CD8-positive, alpha-beta memory T cell (primary cell): ENCODE data around the gene UBL5. TPM values are rescaled to one million over a fixed set of nuclear protein-coding genes. Genes with fewer than 3 reads are reported as not detected.
"Not testable (repeated sequence)": the region's sequence is repeated elsewhere in the genome, so short reads cannot be mapped to it uniquely, and the experiment has no call there.

Experiments used
- CTCF ChIA-PET: fragments of 350-600 bp; sonication (Branson Sonifier 250); formaldehyde crosslinking; loops from one replicate; lab custom pipeline; 2021; ENCODE audit warnings: antibody characterized with exemption; lab: Charles Lee
- POLR2A ChIA-PET: fragments of 350-600 bp; sonication (Branson Sonifier 250); formaldehyde crosslinking; loops from one replicate; lab custom pipeline; 2021; ENCODE audit warnings: antibody characterized with exemption; lab: Charles Lee
- DNase-seq, 5 donors: peaks; one replicate each; pipeline versions ENCODE4 v3.0.0 to v3.0.0-alpha.2; 2020 to 2022; ENCODE audit warnings: mixed read lengths in 1 of 5
- H3K27ac ChIP-seq: one replicate; pipeline ENCODE4 v1.7.0; 2013; ENCODE audit warnings: low read depth, mild to moderate bottlenecking, low read length, moderate library complexity
- H3K27me3 ChIP-seq: 2 replicates; pipeline ENCODE4 v1.7.0; 2013; ENCODE audit warnings: low read length, mild to moderate bottlenecking; ENCODE audit not compliant: insufficient read depth, poor library complexity, severe bottlenecking
- H3K36me3 ChIP-seq: 2 replicates; pipeline ENCODE4 v1.7.0; 2013; ENCODE audit warnings: mild to moderate bottlenecking, low read length, moderate library complexity; ENCODE audit not compliant: insufficient read depth
- H3K4me1 ChIP-seq: 2 replicates; pipeline ENCODE4 v1.7.0; 2013; ENCODE audit warnings: mild to moderate bottlenecking, low read length, moderate library complexity; ENCODE audit not compliant: insufficient read depth
- H3K4me3 ChIP-seq: 2 replicates; pipeline ENCODE4 v1.7.0; 2013; ENCODE audit warnings: mild to moderate bottlenecking, low read length
- H3K9me3 ChIP-seq: 2 replicates; pipeline ENCODE4 v1.7.0; 2013; ENCODE audit warnings: mild to moderate bottlenecking, low read length
- H3K27ac Mint-ChIP-seq, 8 donors: one replicate each; pipeline ENCODE4 v1.8.0; 2020 to 2021; ENCODE audit warnings: mixed read lengths in 8 of 8, mild to moderate bottlenecking in 6 of 8, inconsistent platforms in 3 of 8, moderate library complexity in 3 of 8
- H3K27me3 Mint-ChIP-seq, 2 donors: one replicate each; pipeline ENCODE4 v1.8.0; 2020 to 2021; ENCODE audit warnings: mixed read lengths in 2 of 2, mild to moderate bottlenecking in 1 of 2, moderate library complexity in 1 of 2
- H3K36me3 Mint-ChIP-seq, 3 donors: one replicate each; pipeline ENCODE4 v1.8.0; 2020 to 2021; ENCODE audit warnings: mixed read lengths in 3 of 3, inconsistent platforms in 1 of 3, mild to moderate bottlenecking in 1 of 3
- H3K4me1 Mint-ChIP-seq, 3 donors: one replicate each; pipeline ENCODE4 v1.8.0; 2020 to 2021; ENCODE audit warnings: mixed read lengths in 3 of 3, inconsistent platforms in 1 of 3, mild to moderate bottlenecking in 1 of 3
- H3K4me3 Mint-ChIP-seq, 7 donors: one replicate each; pipeline ENCODE4 v1.8.0; 2020 to 2021; ENCODE audit warnings: mixed read lengths in 7 of 7, mild to moderate bottlenecking in 6 of 7, moderate library complexity in 4 of 7, inconsistent platforms in 2 of 7
- H3K9me3 Mint-ChIP-seq, 5 donors: one replicate each; pipeline ENCODE4 v1.8.0; 2020 to 2022; ENCODE audit warnings: mixed read lengths in 5 of 5, mild to moderate bottlenecking in 3 of 5, moderate library complexity in 2 of 5, inconsistent platforms in 1 of 5
- polyA plus RNA-seq: library from polyadenylated mRNA; unstranded; fragments of 300-500 nt; fragmentation: Illumina TruSeq; gene quantifications from one replicate; pipeline ENCODE4 v1.2.3, GENCODE V29; 2021
- total RNA-seq, 2 experiments: library from RNA; stranded (reverse); gene quantifications; one replicate each; pipeline ENCODE4 v1.2.3, GENCODE V29; 2021

UBL5 gene
- total RNA-seq (100 to 1,000 TPM; 326 to 340 TPM), polyA plus RNA-seq (789 TPM)

GRCh38 chr19:9827289-9828238 is at the start of gene UBL5:
Gene UBL5, plus strand, starts transcription at chr19:9827918. Its CDS starts 420 bp downstream, at chr19:9828338.
- H3K27ac Mint-ChIP-seq = peak within 1 kb of the TSS; percentile 59 to 100 (median 98)

GRCh38 chr19:9782338-9782737 is 45.4 kb upstream of the UBL5 start:
- Mint-ChIP-seq H3K36me3 (peaks cover 5 to 25% (median 10%) of the 10 kb centered on the region in 3 donors), H3K27ac (peak overlapping the region in 1 of 8 donors; percentile 64), H3K4me3 (no peak overlapping the region), H3K4me1 (peaks cover 17 to 32% (median 23%) of the 10 kb centered on the region in 3 donors), H3K27me3 (no peaks in the 10 kb centered on the region), H3K9me3 (peaks cover 5 to 14% (median 8%) of the 10 kb centered on the region in 5 donors)
- POLR2A ChIA-PET = interaction anchor here (0.6 kb wide), 1 partner anchor 294 kb away, joined by 3 read pairs; no protein-coding TSS in a partner anchor
- DNase-seq = no peak
- CTCF ChIA-PET = interaction anchor here (1.6 kb wide), 1 partner anchor 14 kb away, joined by 5 read pairs; the partner anchor contains the start of gene ZNF846
- Histone ChIP-seq H3K4me1 (peaks cover 16% of the 10 kb centered on the region), H3K4me3 (no peak overlapping the region), H3K27ac (no peak overlapping the region), H3K36me3 (no peaks in the 10 kb centered on the region), H3K27me3 (no peaks in the 10 kb centered on the region), H3K9me3 (no peaks in the 10 kb centered on the region)

More at GRCh38 chr19:9827289-9828238, at the start of gene UBL5:
- ChIA-PET CTCF (interaction anchor here (1.2 to 1.4 kb wide), 2 partner anchors 31 to 59 kb away, joined by 4 read pairs; partner anchors contain the start of gene ZNF846), POLR2A (interaction anchor here (0.7 to 1.0 kb wide), 5 partner anchors 7 to 183 kb away, joined by 3 to 4 read pairs (median 3); partner anchors contain the start of genes FBXL12 and PIN1)
- Mint-ChIP-seq H3K4me1 (peaks cover 25 to 40% (median 38%) of the 10 kb centered on the region in 3 donors), H3K27me3 (no peaks in the 10 kb centered on the region), H3K36me3 (peaks cover 0 to 34% (median 2%) of the 10 kb centered on the region in 3 donors), H3K9me3 (no peaks in the 10 kb centered on the region), H3K4me3 (peak within 1 kb of the TSS; percentile 93 to 100 (median 99))
- Histone ChIP-seq H3K4me3 (peak within 1 kb of the TSS; percentile 95), H3K27ac (peak within 1 kb of the TSS; percentile 80), H3K27me3 (no peaks in the 10 kb centered on the region), H3K36me3 (peaks cover 11% of the 10 kb centered on the region), H3K9me3 (no peaks in the 10 kb centered on the region), H3K4me1 (peaks cover 20% of the 10 kb centered on the region)
- peak; percentile 84 to 93 (median 88) for DNase-seq

- POLR2A ChIA-PET, H3K4me3 ChIP-seq, H3K9me3 Mint-ChIP-seq, H3K36me3 ChIP-seq, CTCF ChIA-PET, H3K27me3 Mint-ChIP-seq, H3K27ac ChIP-seq, H3K27me3 ChIP-seq, H3K9me3 ChIP-seq, DNase-seq: not testable (repeated sequence)
- H3K4me1 Mint-ChIP-seq = peaks cover 21 to 32% (median 23%) of the 10 kb centered on the region in 3 donors
- peak overlapping the region in 7 of 8 donors; percentile 57 to 99 (median 97) for H3K27ac Mint-ChIP-seq
- H3K4me1 ChIP-seq = peaks cover 16% of the 10 kb centered on the region
- peaks cover 0 to 17% (median 2%) of the 10 kb centered on the region in 3 donors for H3K36me3 Mint-ChIP-seq
- H3K4me3 Mint-ChIP-seq = peak overlapping the region in 6 of 7 donors; percentile 7 to 87 (median 55)
Observed at GRCh38 chr19:9784163-9784496, 43.6 kb upstream of the UBL5 start.

GRCh38 chr19:9785367-9786331 is 42.1 kb upstream of the UBL5 start:
- Mint-ChIP-seq H3K4me3 (peak overlapping the region; percentile 78 to 97 (median 85)), H3K27ac (peak overlapping the region; percentile 90 to 99 (median 98)), H3K4me1 (peaks cover 26 to 36% (median 29%) of the 10 kb centered on the region in 3 donors), H3K27me3 (no peaks in the 10 kb centered on the region), H3K36me3 (peaks cover 0 to 16% (median 2%) of the 10 kb centered on the region in 3 donors), H3K9me3 (no peaks in the 10 kb centered on the region)
- peak; percentile 89 to 98 (median 95) for DNase-seq
- ChIA-PET POLR2A (interaction anchor here (0.7 to 0.8 kb wide), 2 partner anchors 50 to 125 kb away, joined by 3 to 7 read pairs; partner anchors contain the start of gene PIN1), CTCF (interaction anchor here (0.7 kb wide), 3 partner anchors 8 to 151 kb away, joined by 3 to 4 read pairs (median 4); no protein-coding TSS in a partner anchor)
- Histone ChIP-seq H3K27me3 (no peaks in the 10 kb centered on the region), H3K36me3 (no peaks in the 10 kb centered on the region), H3K4me3 (peak overlapping the region; percentile 85), H3K4me1 (peaks cover 16% of the 10 kb centered on the region), H3K9me3 (no peaks in the 10 kb centered on the region), H3K27ac (peak overlapping the region; percentile 78)

GRCh38 chr19:9786342-9786741 is 41.4 kb upstream of the UBL5 start:
- Mint-ChIP-seq H3K27me3 (no peaks in the 10 kb centered on the region), H3K4me1 (peaks cover 28 to 36% (median 31%) of the 10 kb centered on the region in 3 donors), H3K36me3 (peaks cover 0 to 11% (median 2%) of the 10 kb centered on the region in 3 donors), H3K4me3 (peak overlapping the region; percentile 78 to 97 (median 85)), H3K9me3 (no peaks in the 10 kb centered on the region), H3K27ac (peak overlapping the region; percentile 90 to 99 (median 98))
- CTCF ChIA-PET = no interaction called here
- no peak overlapping the region for H3K27ac ChIP-seq
- no peaks in the 10 kb centered on the region for H3K36me3 ChIP-seq
- H3K9me3 ChIP-seq = no peaks in the 10 kb centered on the region
- peaks cover 16% of the 10 kb centered on the region for H3K4me1 ChIP-seq
- peak overlapping the region; percentile 85 for H3K4me3 ChIP-seq
- POLR2A ChIA-PET = no interaction called here
- H3K27me3 ChIP-seq = no peaks in the 10 kb centered on the region
- no peak for DNase-seq

GRCh38 chr19:9786819-9787218 is 40.9 kb upstream of the UBL5 start:
- H3K36me3 ChIP-seq = no peaks in the 10 kb centered on the region
- peak overlapping the region; percentile 73 to 87 (median 80) for H3K4me3 Mint-ChIP-seq
- H3K4me1 Mint-ChIP-seq = peaks cover 31 to 39% (median 34%) of the 10 kb centered on the region in 3 donors
- H3K27ac ChIP-seq = no peak overlapping the region
- H3K9me3 Mint-ChIP-seq = no peaks in the 10 kb centered on the region
- no peaks in the 10 kb centered on the region for H3K9me3 ChIP-seq
- ChIA-PET CTCF (no interaction called here), POLR2A (no interaction called here)
- H3K27ac Mint-ChIP-seq = peak overlapping the region; percentile 38 to 96 (median 84)
- peaks cover 16% of the 10 kb centered on the region for H3K4me1 ChIP-seq
- peak overlapping the region; percentile 26 for H3K4me3 ChIP-seq
- no peaks in the 10 kb centered on the region for H3K27me3 ChIP-seq
- H3K27me3 Mint-ChIP-seq = no peaks in the 10 kb centered on the region
- DNase-seq = no peak
- peaks cover 0 to 10% (median 2%) of the 10 kb centered on the region in 3 donors for H3K36me3 Mint-ChIP-seq

- peaks cover 35 to 44% (median 39%) of the 10 kb centered on the region in 3 donors for H3K4me1 Mint-ChIP-seq
- Histone ChIP-seq H3K27ac (peak overlapping the region; percentile 16), H3K4me1 (peaks cover 16% of the 10 kb centered on the region)
- DNase-seq, H3K27ac Mint-ChIP-seq, CTCF ChIA-PET, H3K36me3 ChIP-seq, H3K9me3 ChIP-seq, H3K27me3 ChIP-seq, H3K27me3 Mint-ChIP-seq, H3K9me3 Mint-ChIP-seq, H3K4me3 ChIP-seq, H3K36me3 Mint-ChIP-seq, H3K4me3 Mint-ChIP-seq: not testable (repeated sequence)
- POLR2A ChIA-PET = interaction anchor here (0.6 kb wide), 1 partner anchor 479 kb away, joined by 5 read pairs; the partner anchor contains the start of gene ZNF699
Observed at GRCh38 chr19:9788604-9789003, 39.1 kb upstream of the UBL5 start.
